ENCODE results near the gene LPAR1. TPM values are rescaled to one million over a fixed set of nuclear protein-coding genes. Genes with fewer than 3 reads are reported as not detected.

Gene LPAR1
- total and polyA plus RNA-seq, 2 donors (not counting 1 experiment from before 2014, with no cell fraction given) = 0.06 TPM; not detected in 1

DNA sequence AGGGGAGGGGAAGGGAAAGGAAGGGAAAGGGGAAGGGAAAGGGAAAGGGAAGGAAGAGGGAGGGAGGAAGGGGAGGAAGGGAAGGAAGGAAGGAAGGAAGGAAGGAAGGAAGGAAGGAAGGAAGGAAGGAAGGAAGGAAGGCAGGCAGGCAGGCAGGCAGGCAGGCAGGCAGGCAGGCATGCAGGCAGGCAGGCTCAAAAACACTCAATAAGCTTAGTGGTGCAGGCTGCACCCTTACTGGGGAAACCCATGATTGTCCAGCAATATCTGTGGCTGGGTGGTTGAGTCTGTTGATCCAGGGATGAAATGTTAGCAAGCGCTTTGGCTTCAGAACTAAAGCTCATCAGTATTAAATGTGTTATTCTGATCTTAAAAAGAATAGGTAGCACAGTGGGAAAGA is 145.6 kb downstream of the LPAR1 start:
- intact Hi-C loops (cut with micrococcal nuclease) = no loop called here
- Histone ChIP-seq H2AFZ (ENCODE audit: insufficient read depth, low read depth, low read length, poor library complexity, severe bottlenecking) (no peak overlapping the region), H3K79me2 (ENCODE audit: control insufficient read depth, insufficient read depth, low read length) (no peaks in the 10 kb centered on the region), H3K4me2 (replicated peaks; ENCODE audit: low read depth, low read length, poor library complexity, severe bottlenecking) (no peak overlapping the region), H3K9me3 (ENCODE audit: control extremely low read depth in 1 of 3, control insufficient read depth in 2 of 3, insufficient read depth in 1 of 3, low read length in 2 of 3) (no peaks in the 10 kb centered on the region), H3K4me1 (ENCODE audit: control insufficient read depth in 2 of 2, insufficient read depth in 2 of 2, low read length in 2 of 2) (no peaks in the 10 kb centered on the region), H3K27ac (ENCODE audit: low read length in 2 of 2) (no peak overlapping the region), H3K4me3 (ENCODE audit: control extremely low read depth in 1 of 5, extremely low read depth in 1 of 5, insufficient read depth in 1 of 5, low read depth in 2 of 5, low read length in 4 of 5) (no peak overlapping the region), H3K9ac (ENCODE audit: low read length) (no peak overlapping the region), H4K20me1 (ENCODE audit: control insufficient read depth, insufficient read depth, low read length, poor library complexity, severe bottlenecking) (no peaks in the 10 kb centered on the region), H3K27me3 (replicated peaks in 1 of 4; ENCODE audit: control extremely low read depth in 1 of 4, control insufficient read depth in 3 of 4, insufficient read depth in 4 of 4, low read length in 3 of 4) (no peaks in the 10 kb centered on the region), H3K36me3 (replicated peaks in 1 of 2; ENCODE audit: control extremely low read depth in 1 of 2, control insufficient read depth in 1 of 2, extremely low read depth in 1 of 2, insufficient read depth in 2 of 2, low read length in 1 of 2) (no peaks in the 10 kb centered on the region)
- Mint-ChIP-seq H3K4me1 (no peaks in the 10 kb centered on the region), H3K4me3 (no peak overlapping the region), H3K27me3 (no peaks in the 10 kb centered on the region), H3K27ac (no peak overlapping the region), H3K9me3 (ENCODE audit: insufficient read depth) (peaks cover 3% of the 10 kb centered on the region)
- ATAC-seq (ENCODE audit: low read depth) = no peak
- no peak for DNase-seq
- ChIA-PET POLR2A (no interaction called here), CTCF (no interaction called here)
- WGBS (ENCODE audit: insufficient coverage) = no CpG with 5 or more reads among the region's 1 CpG
- TF ChIP-seq EZH2 (IDR thresholded peaks at IDR 0.05; ENCODE audit: borderline replicate concordance, insufficient read depth, low read depth, low read length, poor library complexity, severe bottlenecking) = no peak
- TF ChIP-seq, protein P1, sequence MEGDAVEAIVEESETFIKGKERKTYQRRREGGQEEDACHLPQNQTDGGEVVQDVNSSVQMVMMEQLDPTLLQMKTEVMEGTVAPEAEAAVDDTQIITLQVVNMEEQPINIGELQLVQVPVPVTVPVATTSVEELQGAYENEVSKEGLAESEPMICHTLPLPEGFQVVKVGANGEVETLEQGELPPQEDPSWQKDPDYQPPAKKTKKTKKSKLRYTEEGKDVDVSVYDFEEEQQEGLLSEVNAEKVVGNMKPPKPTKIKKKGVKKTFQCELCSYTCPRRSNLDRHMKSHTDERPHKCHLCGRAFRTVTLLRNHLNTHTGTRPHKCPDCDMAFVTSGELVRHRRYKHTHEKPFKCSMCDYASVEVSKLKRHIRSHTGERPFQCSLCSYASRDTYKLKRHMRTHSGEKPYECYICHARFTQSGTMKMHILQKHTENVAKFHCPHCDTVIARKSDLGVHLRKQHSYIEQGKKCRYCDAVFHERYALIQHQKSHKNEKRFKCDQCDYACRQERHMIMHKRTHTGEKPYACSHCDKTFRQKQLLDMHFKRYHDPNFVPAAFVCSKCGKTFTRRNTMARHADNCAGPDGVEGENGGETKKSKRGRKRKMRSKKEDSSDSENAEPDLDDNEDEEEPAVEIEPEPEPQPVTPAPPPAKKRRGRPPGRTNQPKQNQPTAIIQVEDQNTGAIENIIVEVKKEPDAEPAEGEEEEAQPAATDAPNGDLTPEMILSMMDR (IDR thresholded peaks at IDR 0.05) = no peak

DNA sequence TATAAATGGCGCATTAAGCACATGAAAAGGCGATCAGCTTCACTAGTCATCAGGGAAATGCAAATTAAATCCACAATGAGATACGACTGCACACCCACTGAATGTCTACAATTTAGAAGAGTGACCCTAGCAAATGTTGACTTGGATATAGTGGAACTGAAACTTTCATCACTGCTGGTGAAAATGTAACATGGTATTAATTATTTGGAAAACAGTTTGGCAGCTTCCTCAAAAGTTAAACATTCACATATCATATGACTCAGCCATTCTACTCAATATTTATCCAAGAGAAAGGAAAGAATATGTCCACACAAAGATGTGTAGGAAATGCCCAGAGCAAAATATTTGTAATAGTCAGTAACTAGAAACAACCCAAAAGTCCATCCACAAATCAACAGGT is 146.5 kb downstream of the LPAR1 start:
- Histone ChIP-seq H3K27ac (ENCODE audit: low read length in 2 of 2) (no peak overlapping the region), H3K4me1 (ENCODE audit: control insufficient read depth in 2 of 2, insufficient read depth in 2 of 2, low read length in 2 of 2) (no peaks in the 10 kb centered on the region), H3K4me3 (ENCODE audit: control extremely low read depth in 1 of 5, extremely low read depth in 1 of 5, insufficient read depth in 1 of 5, low read depth in 2 of 5, low read length in 4 of 5) (no peak overlapping the region), H3K36me3 (replicated peaks in 1 of 2; ENCODE audit: control extremely low read depth in 1 of 2, control insufficient read depth in 1 of 2, extremely low read depth in 1 of 2, insufficient read depth in 2 of 2, low read length in 1 of 2) (no peaks in the 10 kb centered on the region), H3K4me2 (replicated peaks; ENCODE audit: low read depth, low read length, poor library complexity, severe bottlenecking) (no peak overlapping the region), H3K9ac (ENCODE audit: low read length) (no peak overlapping the region), H4K20me1 (ENCODE audit: control insufficient read depth, insufficient read depth, low read length, poor library complexity, severe bottlenecking) (no peaks in the 10 kb centered on the region), H3K79me2 (ENCODE audit: control insufficient read depth, insufficient read depth, low read length) (no peaks in the 10 kb centered on the region), H3K9me3 (ENCODE audit: control extremely low read depth in 1 of 3, control insufficient read depth in 2 of 3, insufficient read depth in 1 of 3, low read length in 2 of 3) (no peaks in the 10 kb centered on the region), H2AFZ (ENCODE audit: insufficient read depth, low read depth, low read length, poor library complexity, severe bottlenecking) (no peak overlapping the region), H3K27me3 (replicated peaks in 1 of 4; ENCODE audit: control extremely low read depth in 1 of 4, control insufficient read depth in 3 of 4, insufficient read depth in 4 of 4, low read length in 3 of 4) (no peaks in the 10 kb centered on the region)
- Mint-ChIP-seq H3K27ac (no peak overlapping the region), H3K27me3 (no peaks in the 10 kb centered on the region), H3K4me3 (no peak overlapping the region), H3K9me3 (ENCODE audit: insufficient read depth) (no peaks in the 10 kb centered on the region), H3K4me1 (no peaks in the 10 kb centered on the region)
- no CpG with 5 or more reads among the region's 3 CpGs for WGBS (ENCODE audit: insufficient coverage)
- DNase-seq = no peak
- intact Hi-C loops (cut with micrococcal nuclease) = no loop called here
- TF ChIP-seq EZH2 (IDR thresholded peaks at IDR 0.05; ENCODE audit: borderline replicate concordance, insufficient read depth, low read depth, low read length, poor library complexity, severe bottlenecking) = no peak
- TF ChIP-seq, protein P1 (IDR thresholded peaks at IDR 0.05) = no peak
- no peak for ATAC-seq (ENCODE audit: low read depth)
- ChIA-PET CTCF (no interaction called here), POLR2A (no interaction called here)

Data from B cell (primary cell).